GM12878 (cell line): ENCODE data around the gene FBXO3. TPM values are rescaled to one million over a fixed set of nuclear protein-coding genes. Genes with fewer than 3 reads are reported as not detected.

Experiments used
- ATAC-seq: fragments of 200-7000 bp; cut with Tn5 transposase; 3 replicates; pipeline ENCODE4 v1.9.1; 2020; ENCODE audit warnings: mild to moderate bottlenecking, moderate library complexity
- BruUV-seq: library from RNA; stranded (reverse); fragments of 400-500 nt; replicated peaks from 2 replicates; lab custom pipeline; 2021; lab: Mats Ljungman, UMichigan
- CTCF ChIA-PET: fragments of 300-600 bp; sonication (Branson Sonifier 250); formaldehyde crosslinking; extraction: SDS; loops from one replicate; lab custom pipeline; 2021; ENCODE audit warnings: inconsistent platforms; lab: Yijun Ruan, JAX
- POLR2A ChIA-PET: fragments of 350-600 bp; formaldehyde crosslinking; extraction: SDS; loops from one replicate; lab custom pipeline; 2021; ENCODE audit warnings: inconsistent platforms; lab: Charles Lee
- RAD21 ChIA-PET: fragments of 300-600 bp; sonication (Branson Sonifier 250); formaldehyde crosslinking; loops from one replicate; lab custom pipeline; 2023; ENCODE audit warnings: antibody characterized with exemption; ENCODE audit not compliant: unreplicated experiment; lab: Charles Lee
- SMC1A ChIA-PET: fragments of 300-600 bp; sonication (Branson Sonifier 250); formaldehyde crosslinking; loops from one replicate; lab custom pipeline; 2023; ENCODE audit not compliant: unreplicated experiment, uncharacterized antibody; lab: Charles Lee
- DNase-seq: peaks from one replicate; pipeline ENCODE4 v3.0.0-alpha.2; 2011; ENCODE audit warnings: low read depth, low spot score
- FAIRE-seq: peaks from 3 replicates; lab custom pipeline; 2011; peaks lifted over from hg19 to GRCh38; lab: Jason Lieb, UNC
- H2AFZ ChIP-seq: 2 replicates; pipeline ENCODE4 v1.6.0; 2011; ENCODE audit warnings: low read depth, low read length, control low read depth; ENCODE audit not compliant: control insufficient read depth
- H3K27ac ChIP-seq: 2 replicates; pipeline ENCODE4 v1.5.1; 2011; ENCODE audit warnings: control low read depth; ENCODE audit not compliant: control insufficient read depth, insufficient read depth
- H3K27me3 ChIP-seq, 2 experiments: replicated peaks in 1 of 2; 2 replicates each; pipeline versions ENCODE4 v1.6.0 to v1.6.1; 2011; ENCODE audit warnings: low read length in 1 of 2; ENCODE audit not compliant: control insufficient read depth in 2 of 2, insufficient read depth in 2 of 2
- H3K36me3 ChIP-seq, 2 experiments: 2 replicates each; pipeline ENCODE4 v1.5.1; 2011; ENCODE audit warnings: low read length in 1 of 2; ENCODE audit not compliant: control insufficient read depth in 2 of 2, insufficient read depth in 2 of 2
- H3K4me1 ChIP-seq: 2 replicates; pipeline ENCODE4 v1.6.1; 2011; ENCODE audit warnings: mild to moderate bottlenecking, low read length, moderate library complexity, mixed read lengths; ENCODE audit not compliant: control insufficient read depth, insufficient read depth
- H3K4me2 ChIP-seq: 2 replicates; pipeline ENCODE4 v1.6.0; 2011; ENCODE audit warnings: control low read depth; ENCODE audit not compliant: control insufficient read depth, insufficient read depth
- H3K4me3 ChIP-seq: fragments of 200-600 bp; sonication (generic); 2 replicates; pipeline ENCODE4 v1.5.1; 2016
- H3K79me2 ChIP-seq: 2 replicates; pipeline ENCODE4 v1.6.0; 2011; ENCODE audit warnings: low read length; ENCODE audit not compliant: control insufficient read depth, insufficient read depth
- H3K9ac ChIP-seq: 2 replicates; pipeline ENCODE4 v1.8.0; 2011; ENCODE audit warnings: low read length, control low read depth, mixed read lengths; ENCODE audit not compliant: control insufficient read depth, insufficient read depth
- H3K9me3 ChIP-seq: replicated peaks from 3 replicates; pipeline ENCODE4 v1.5.1; 2011; ENCODE audit warnings: mild to moderate bottlenecking, low read length; ENCODE audit not compliant: control insufficient read depth, insufficient read depth
- H4K20me1 ChIP-seq: 2 replicates; pipeline ENCODE4 v1.6.0; 2011; ENCODE audit not compliant: control insufficient read depth, insufficient read depth
- HDAC2 ChIP-seq: fragments of 200-600 bp; sonication (generic); IDR thresholded peaks from 2 replicates; pipeline ENCODE4 v1.6.1; 2017
- MXI1 ChIP-seq: fragments of 150-350 bp; IDR thresholded peaks from 2 replicates; pipeline ENCODE4 v1.6.1; 2011; ENCODE audit warnings: low read depth, mild to moderate bottlenecking, inconsistent platforms, low read length, improper control_type of control experiment
- SIX5 ChIP-seq: IDR thresholded peaks from 2 replicates; pipeline ENCODE4 v1.6.1; 2011; ENCODE audit warnings: mild to moderate bottlenecking, low read depth, low read length, moderate library complexity; ENCODE audit not compliant: severe bottlenecking
- SMAD5 ChIP-seq: IDR thresholded peaks from 2 replicates; pipeline ENCODE4 v1.6.1; 2016; ENCODE audit warnings: antibody characterized with exemption, low read depth
- SREBF2 ChIP-seq: IDR thresholded peaks from 2 replicates; pipeline ENCODE4 v1.6.1; 2012; ENCODE audit warnings: mild to moderate bottlenecking, low read length
- STAT3 ChIP-seq: IDR thresholded peaks from 2 replicates; pipeline ENCODE4 v1.6.1; 2011; ENCODE audit warnings: low read depth, low read length, improper control_type of control experiment
- TCF3 ChIP-seq: IDR thresholded peaks from 2 replicates; pipeline ENCODE4 v1.6.1; 2012; ENCODE audit warnings: low read depth, mild to moderate bottlenecking, low read length, borderline replicate concordance; ENCODE audit not compliant: insufficient read depth
- ZNF274 ChIP-seq: IDR thresholded peaks from one replicate; pipeline ENCODE4 v1.8.0; 2011; ENCODE audit not compliant: insufficient read length, insufficient read depth
- WGBS: methylation state at CpG from one replicate; pipeline ENCODE4 v1.1.6; 2016; ENCODE audit warnings: low lambda C conversion rate; ENCODE audit not compliant: insufficient replicate concordance, insufficient coverage; ENCODE audit errors: missing lambda C conversion rate; 5-methylcytosine and 5-hydroxymethylcytosine counted together
- in situ Hi-C: fragments of 300-500 bp; cut with MboI; formaldehyde crosslinking; loops from 9 replicates; pipeline ENCODE4 v1.14.3; 2018; ENCODE audit warnings: mixed read lengths
- intact Hi-C: fragments of 100-400 bp; cut with micrococcal nuclease; formaldehyde crosslinking; loops from one replicate; pipeline ENCODE4 v1.14.2; 2022; ENCODE audit not compliant: unreplicated experiment
- polyA plus RNA-seq, 11 experiments: library from polyadenylated mRNA; depleted of rRNA in 4 of 11; unstranded in 6 of 11; stranded (reverse) in 5 of 11; fragments of >200 nt; fragmentation: Nextera tagmentation in 4 of 11; fragmentation: Illumina TruSeq in 1 of 11; extraction: Ambion mirVana in 4 of 11; extraction: Trizol in 1 of 11; gene quantifications; 1 replicate in 1 of 11; 2 replicates in 10 of 11; pipeline versions ENCODE4 v1.2.1 to v1.2.3, GENCODE V29; 2011 to 2016; ENCODE audit warnings: inconsistent platforms in 2 of 11, missing spikeins in 2 of 11, low read depth in 1 of 11
- total RNA-seq, 4 experiments: library from RNA; depleted of rRNA in 3 of 4; stranded (reverse); fragments of >200 nt in 3 of 4; fragmentation: Illumina TruSeq in 1 of 4; extraction: Trizol in 1 of 4; gene quantifications; 2 replicates each; pipeline versions ENCODE4 v1.2.1 to v1.2.3, GENCODE V29; 2013 to 2021
- TF ChIP-seq, protein P1 (sequence below): fragments of 150-350 bp; IDR thresholded peaks from 2 replicates; pipeline ENCODE4 v1.6.1; 2014; ENCODE audit warnings: mild to moderate bottlenecking, low read depth, low read length
- TF ChIP-seq, protein P2 (sequence below): fragments of 450-650 bp; IDR thresholded peaks from 2 replicates; pipeline ENCODE4 v1.6.1; 2017; ENCODE audit warnings: borderline replicate concordance
- TF ChIP-seq, protein P3 (sequence below): fragments of 450-650 bp; IDR thresholded peaks from 2 replicates; pipeline ENCODE4 v1.6.1; 2016; ENCODE audit warnings: mild to moderate bottlenecking, moderate library complexity, borderline replicate concordance
- TF ChIP-seq, protein P4 (sequence below): fragments of 450-650 bp; IDR thresholded peaks from 2 replicates; pipeline ENCODE4 v1.6.1; 2017; ENCODE audit warnings: mild to moderate bottlenecking, low read depth, inconsistent platforms; ENCODE audit not compliant: poor library complexity, severe bottlenecking

FBXO3 gene
- total and polyA plus RNA-seq, 10 of the 15 experiments (the other 5 are each of a cell fraction or from before 2014, with no cell fraction given) = 8.9 to 33.4 (median 13.8) TPM

DNA sequence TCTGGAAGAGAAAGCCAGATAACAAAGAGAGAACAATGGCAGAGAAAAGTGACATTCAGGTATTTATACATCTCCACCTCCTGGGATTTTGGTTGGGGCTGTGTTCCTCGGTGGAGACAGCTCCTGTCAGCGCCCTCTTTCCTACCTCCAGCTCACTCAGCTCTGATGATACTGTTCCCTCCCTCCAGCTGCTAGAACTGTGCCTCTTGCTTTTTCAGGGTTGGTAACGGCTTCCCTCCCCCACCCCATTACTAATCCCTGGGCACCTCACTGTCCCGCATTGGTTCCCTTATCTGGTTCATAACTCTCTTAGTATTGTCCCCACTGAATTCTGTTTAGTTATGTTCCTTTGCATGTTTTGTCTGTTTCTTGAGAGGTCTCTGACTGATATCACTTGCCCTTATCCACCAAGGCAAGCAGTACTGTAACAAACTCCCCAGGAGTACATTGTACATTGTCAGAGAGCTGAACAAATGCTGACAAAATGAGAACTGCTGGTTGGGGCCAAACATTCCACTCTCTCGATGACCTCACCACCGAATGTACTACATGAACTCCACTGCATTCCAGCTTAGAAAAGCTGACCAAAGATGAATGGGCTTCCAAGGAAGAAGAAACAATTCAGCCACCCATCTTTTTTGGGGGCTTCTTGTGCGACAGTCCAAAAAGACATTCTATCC is 5.7 kb upstream of the FBXO3 start (continued):
- TF ChIP-seq, protein P1, sequence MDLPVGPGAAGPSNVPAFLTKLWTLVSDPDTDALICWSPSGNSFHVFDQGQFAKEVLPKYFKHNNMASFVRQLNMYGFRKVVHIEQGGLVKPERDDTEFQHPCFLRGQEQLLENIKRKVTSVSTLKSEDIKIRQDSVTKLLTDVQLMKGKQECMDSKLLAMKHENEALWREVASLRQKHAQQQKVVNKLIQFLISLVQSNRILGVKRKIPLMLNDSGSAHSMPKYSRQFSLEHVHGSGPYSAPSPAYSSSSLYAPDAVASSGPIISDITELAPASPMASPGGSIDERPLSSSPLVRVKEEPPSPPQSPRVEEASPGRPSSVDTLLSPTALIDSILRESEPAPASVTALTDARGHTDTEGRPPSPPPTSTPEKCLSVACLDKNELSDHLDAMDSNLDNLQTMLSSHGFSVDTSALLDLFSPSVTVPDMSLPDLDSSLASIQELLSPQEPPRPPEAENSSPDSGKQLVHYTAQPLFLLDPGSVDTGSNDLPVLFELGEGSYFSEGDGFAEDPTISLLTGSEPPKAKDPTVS = no peak
- no peak for TF ChIP-seq STAT3
- TF ChIP-seq SMAD5 = no peak
- TF ChIP-seq, all 136 proteins: peak for 0

DNA sequence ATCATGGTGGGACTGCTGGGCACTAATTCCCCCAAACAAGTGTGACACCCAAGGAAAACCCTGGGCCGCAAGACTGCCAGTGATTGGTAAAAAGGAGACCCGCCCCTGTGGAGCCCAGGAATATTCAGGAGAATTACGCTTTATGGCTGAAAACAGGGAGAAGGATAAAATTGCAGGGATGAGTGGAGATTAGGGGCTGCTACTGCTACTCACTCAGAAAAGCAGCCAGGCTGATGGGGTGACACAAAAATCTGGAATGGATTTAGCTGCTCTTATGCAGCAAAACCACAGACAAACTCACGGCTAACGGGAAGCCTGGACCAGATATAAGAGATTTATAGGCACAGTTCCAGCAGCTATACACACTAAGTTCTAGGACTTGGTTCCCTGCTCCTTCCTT is 4.4 kb upstream of the FBXO3 start:
- no peak for FAIRE-seq
- peaks cover 18% of the 10 kb centered on the region for H3K4me1 ChIP-seq
- intact Hi-C loops = loop anchor here (10.0 kb wide), 1 partner anchor 456 kb away; no protein-coding TSS in a partner anchor
- ChIA-PET POLR2A (no interaction called here), CTCF (interaction anchor here (1.7 kb wide), 1 partner anchor 8 kb away, joined by 3 read pairs; no protein-coding TSS in a partner anchor), RAD21 (no interaction called here), SMC1A (interaction anchor here (2.2 kb wide), 1 partner anchor 54 kb away, joined by 6 read pairs; no protein-coding TSS in a partner anchor)
- H3K9ac ChIP-seq = no peak overlapping the region
- no peaks in the 10 kb centered on the region for H4K20me1 ChIP-seq
- no TSS peak for BruUV-seq
- H3K27me3 ChIP-seq = no peaks in the 10 kb centered on the region
- H3K4me2 ChIP-seq = no peak overlapping the region
- WGBS = 42% methylated on average over 5 of the region's 5 CpGs
- no peak overlapping the region for H3K27ac ChIP-seq
- no peak for ATAC-seq
- no peak overlapping the region for H3K4me3 ChIP-seq
- no peaks in the 10 kb centered on the region for H3K36me3 ChIP-seq
- in situ Hi-C loops = no loop called here
- no peaks in the 10 kb centered on the region for H3K9me3 ChIP-seq
- no peaks in the 10 kb centered on the region; the same call in 1 of the 2 replicates for H3K79me2 ChIP-seq
- DNase-seq = no peak
- no peak overlapping the region for H2AFZ ChIP-seq
- TF ChIP-seq SIX5 (no peak), MXI1 (no peak), SREBF2 (no peak), HDAC2 (no peak), ZNF274 (no peak), TCF3 (no peak)
- TF ChIP-seq, protein P2, sequence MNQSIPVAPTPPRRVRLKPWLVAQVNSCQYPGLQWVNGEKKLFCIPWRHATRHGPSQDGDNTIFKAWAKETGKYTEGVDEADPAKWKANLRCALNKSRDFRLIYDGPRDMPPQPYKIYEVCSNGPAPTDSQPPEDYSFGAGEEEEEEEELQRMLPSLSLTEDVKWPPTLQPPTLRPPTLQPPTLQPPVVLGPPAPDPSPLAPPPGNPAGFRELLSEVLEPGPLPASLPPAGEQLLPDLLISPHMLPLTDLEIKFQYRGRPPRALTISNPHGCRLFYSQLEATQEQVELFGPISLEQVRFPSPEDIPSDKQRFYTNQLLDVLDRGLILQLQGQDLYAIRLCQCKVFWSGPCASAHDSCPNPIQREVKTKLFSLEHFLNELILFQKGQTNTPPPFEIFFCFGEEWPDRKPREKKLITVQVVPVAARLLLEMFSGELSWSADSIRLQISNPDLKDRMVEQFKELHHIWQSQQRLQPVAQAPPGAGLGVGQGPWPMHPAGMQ = no peak
- TF ChIP-seq, protein P3, sequence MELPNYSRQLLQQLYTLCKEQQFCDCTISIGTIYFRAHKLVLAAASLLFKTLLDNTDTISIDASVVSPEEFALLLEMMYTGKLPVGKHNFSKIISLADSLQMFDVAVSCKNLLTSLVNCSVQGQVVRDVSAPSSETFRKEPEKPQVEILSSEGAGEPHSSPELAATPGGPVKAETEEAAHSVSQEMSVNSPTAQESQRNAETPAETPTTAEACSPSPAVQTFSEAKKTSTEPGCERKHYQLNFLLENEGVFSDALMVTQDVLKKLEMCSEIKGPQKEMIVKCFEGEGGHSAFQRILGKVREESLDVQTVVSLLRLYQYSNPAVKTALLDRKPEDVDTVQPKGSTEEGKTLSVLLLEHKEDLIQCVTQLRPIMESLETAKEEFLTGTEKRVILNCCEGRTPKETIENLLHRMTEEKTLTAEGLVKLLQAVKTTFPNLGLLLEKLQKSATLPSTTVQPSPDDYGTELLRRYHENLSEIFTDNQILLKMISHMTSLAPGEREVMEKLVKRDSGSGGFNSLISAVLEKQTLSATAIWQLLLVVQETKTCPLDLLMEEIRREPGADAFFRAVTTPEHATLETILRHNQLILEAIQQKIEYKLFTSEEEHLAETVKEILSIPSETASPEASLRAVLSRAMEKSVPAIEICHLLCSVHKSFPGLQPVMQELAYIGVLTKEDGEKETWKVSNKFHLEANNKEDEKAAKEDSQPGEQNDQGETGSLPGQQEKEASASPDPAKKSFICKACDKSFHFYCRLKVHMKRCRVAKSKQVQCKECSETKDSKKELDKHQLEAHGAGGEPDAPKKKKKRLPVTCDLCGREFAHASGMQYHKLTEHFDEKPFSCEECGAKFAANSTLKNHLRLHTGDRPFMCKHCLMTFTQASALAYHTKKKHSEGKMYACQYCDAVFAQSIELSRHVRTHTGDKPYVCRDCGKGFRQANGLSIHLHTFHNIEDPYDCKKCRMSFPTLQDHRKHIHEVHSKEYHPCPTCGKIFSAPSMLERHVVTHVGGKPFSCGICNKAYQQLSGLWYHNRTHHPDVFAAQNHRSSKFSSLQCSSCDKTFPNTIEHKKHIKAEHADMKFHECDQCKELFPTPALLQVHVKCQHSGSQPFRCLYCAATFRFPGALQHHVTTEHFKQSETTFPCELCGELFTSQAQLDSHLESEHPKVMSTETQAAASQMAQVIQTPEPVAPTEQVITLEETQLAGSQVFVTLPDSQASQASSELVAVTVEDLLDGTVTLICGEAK = no peak
- TF ChIP-seq, protein P4, sequence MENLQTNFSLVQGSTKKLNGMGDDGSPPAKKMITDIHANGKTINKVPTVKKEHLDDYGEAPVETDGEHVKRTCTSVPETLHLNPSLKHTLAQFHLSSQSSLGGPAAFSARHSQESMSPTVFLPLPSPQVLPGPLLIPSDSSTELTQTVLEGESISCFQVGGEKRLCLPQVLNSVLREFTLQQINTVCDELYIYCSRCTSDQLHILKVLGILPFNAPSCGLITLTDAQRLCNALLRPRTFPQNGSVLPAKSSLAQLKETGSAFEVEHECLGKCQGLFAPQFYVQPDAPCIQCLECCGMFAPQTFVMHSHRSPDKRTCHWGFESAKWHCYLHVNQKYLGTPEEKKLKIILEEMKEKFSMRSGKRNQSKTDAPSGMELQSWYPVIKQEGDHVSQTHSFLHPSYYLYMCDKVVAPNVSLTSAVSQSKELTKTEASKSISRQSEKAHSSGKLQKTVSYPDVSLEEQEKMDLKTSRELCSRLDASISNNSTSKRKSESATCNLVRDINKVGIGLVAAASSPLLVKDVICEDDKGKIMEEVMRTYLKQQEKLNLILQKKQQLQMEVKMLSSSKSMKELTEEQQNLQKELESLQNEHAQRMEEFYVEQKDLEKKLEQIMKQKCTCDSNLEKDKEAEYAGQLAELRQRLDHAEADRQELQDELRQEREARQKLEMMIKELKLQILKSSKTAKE = no peak
